Pancreas (tissue), 10 donors: Measurements from ENCODE around the gene KREMEN1. TPM values are rescaled to one million over a fixed set of nuclear protein-coding genes. Genes with fewer than 3 reads are reported as not detected.
A peak's percentile ranks its signal among the peaks of the same experiment; 100 is the strongest.

Experiments used
- ATAC-seq, 4 donors: fragments of 200-7000 bp; cut with Tn5 transposase; one replicate each; pipeline versions ENCODE4 v1.8.0 to v1.9.1; 2020; ENCODE audit warnings: mild to moderate bottlenecking in 4 of 4, moderate library complexity in 4 of 4
- DNase-seq, 6 donors: peaks; one replicate each; pipeline ENCODE4 v3.0.0-alpha.2; 2020
- FAIRE-seq: peaks from 2 replicates; lab custom pipeline; 2012; peaks lifted over from hg19 to GRCh38; lab: Jason Lieb, UNC
- H3K27ac ChIP-seq, 4 donors: fragments of 200-600 bp; sonication (generic); 1 replicate in 3 of 4; 2 replicates in 1 of 4; pipeline versions ENCODE4 v1.5.0 to v1.8.0; 2020
- H3K27me3 ChIP-seq, 4 donors: fragments of 200-600 bp; one replicate each; pipeline ENCODE4 v1.8.0; 2021
- H3K36me3 ChIP-seq, 3 donors: fragments of 200-600 bp; sonication (generic) in 1 of 3; one replicate each; pipeline versions ENCODE4 v1.5.0 to v1.8.0; 2020 to 2021
- H3K4me1 ChIP-seq, 3 donors: fragments of 200-600 bp; one replicate each; pipeline ENCODE4 v1.8.0; 2021
- H3K4me3 ChIP-seq, 4 donors: fragments of 200-600 bp; sonication (generic) in 2 of 4; one replicate each; pipeline versions ENCODE4 v1.5.0 to v1.8.0; 2020 to 2021
- H3K9me3 ChIP-seq, 4 donors: fragments of 200-600 bp; one replicate each; pipeline ENCODE4 v1.8.0; 2021
- WGBS, 2 donors: extraction: QIAGEN DNeasy Blood & Tissue Kit; methylation state at CpG; one replicate each; pipeline ENCODE4 v1.1.7; 2013; 5-methylcytosine and 5-hydroxymethylcytosine counted together
- intact Hi-C, 3 donors: fragments of 100-400 bp; cut with DNase I; formaldehyde crosslinking; loops; one replicate each; pipeline versions ENCODE4 v1.11.1 to v1.14.2; 2022
- polyA plus RNA-seq, 2 donors: library from polyadenylated mRNA; stranded (reverse); fragments of 200-250 nt; gene quantifications; one replicate each; pipeline ENCODE4 v1.2.3, GENCODE V29; 2013
- total RNA-seq, 6 donors: library from RNA; stranded (reverse); fragmentation: NEBNext Ultra II Directional in 4 of 6; extraction: Animal tissue kit (Norgen Biotek cat#: 25700) in 4 of 6; gene quantifications; one replicate each; pipeline versions ENCODE4 v1.2.1 to v1.2.4, GENCODE V29; 2021 to 2023
- TF ChIP-seq, protein P1 (sequence below), 4 donors: fragments of 200-600 bp; sonication (generic) in 3 of 4; IDR thresholded peaks; one replicate each; pipeline versions ENCODE4 v1.5.0 to v1.8.0; 2021; ENCODE audit warnings: antibody characterized with exemption in 4 of 4
- donor health status: healthy with polysubstance abuse.
- donor health status: DM: no; HTN: no; CAD: no; lungs with moderate emphysema.
- donor health status: DM: no; HTN: no; CAD: no.
- donor health status: control.
- donor health status: control.
- donor health status: Bipolar disorder and iron deficiency.
- donor health status: DM: yes; HTN: yes; CAD: no.
- donor health status: DM: no; HTN: no; CAD: no.
- donor health status: DM: no; HTN: no; CAD: no.
- donor health status: DM: yes; HTN: yes; CAD: no.

KREMEN1 gene
- total and polyA plus RNA-seq, 8 donors, result 3.3 to 8.7 (median 4.5) TPM

DNA sequence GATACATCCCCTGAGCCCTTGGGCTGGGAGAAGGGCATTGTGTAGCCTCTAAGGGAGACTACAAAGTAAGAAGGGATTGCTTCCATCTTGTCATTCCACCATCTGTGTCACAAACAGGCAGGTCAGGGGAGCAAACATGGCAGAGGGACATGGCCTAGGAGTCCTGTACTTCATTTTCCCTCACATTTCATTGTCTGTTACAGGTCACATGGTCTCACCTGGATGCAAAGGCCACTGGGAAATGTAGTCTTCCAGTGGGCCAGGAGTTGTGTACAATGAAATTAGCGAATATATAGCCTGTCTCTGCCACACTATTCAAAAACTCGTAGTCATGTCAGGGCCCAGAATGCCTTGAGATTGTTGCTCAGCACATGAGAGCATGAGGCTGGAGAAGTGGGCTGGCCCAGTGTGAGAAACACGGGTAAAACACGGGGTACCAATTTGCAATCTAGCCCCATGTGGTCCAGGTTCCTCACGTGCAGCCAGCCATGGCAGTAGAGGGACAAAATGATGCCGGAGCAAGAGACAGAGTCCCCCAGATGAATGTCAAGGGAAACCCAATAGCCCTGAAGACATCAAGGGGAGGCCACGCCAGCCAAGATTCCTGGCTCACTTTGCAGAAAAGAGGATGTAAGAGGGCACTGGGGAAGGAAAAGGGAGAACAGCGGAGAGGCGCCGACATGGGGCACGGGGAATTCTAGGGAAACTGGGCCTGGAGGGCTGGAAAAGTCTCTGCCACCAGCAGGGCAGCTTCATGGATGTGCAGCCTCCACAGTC is 85.1 kb downstream of the KREMEN1 start:
- H3K27me3 ChIP-seq, result no peaks in the 10 kb centered on the region
- WGBS, 2 donors, result 91 to 94% methylated on average over 11 of the region's 11 CpGs
- no peak overlapping the region for H3K4me3 ChIP-seq
- H3K36me3 ChIP-seq, result no peaks in the 10 kb centered on the region
- no peaks in the 10 kb centered on the region for H3K9me3 ChIP-seq
- DNase-seq, result peak in 1 of 6 donors; percentile 20
- ATAC-seq, result no peak
- intact Hi-C loops, result loop anchor here in 1 of 3 donors (10.0 kb wide), 1 partner anchor 87 kb away; no protein-coding TSS in a partner anchor
- peaks cover 0 to 5% (median 5%) of the 10 kb centered on the region in 3 donors for H3K4me1 ChIP-seq
- TF ChIP-seq, protein P1, sequence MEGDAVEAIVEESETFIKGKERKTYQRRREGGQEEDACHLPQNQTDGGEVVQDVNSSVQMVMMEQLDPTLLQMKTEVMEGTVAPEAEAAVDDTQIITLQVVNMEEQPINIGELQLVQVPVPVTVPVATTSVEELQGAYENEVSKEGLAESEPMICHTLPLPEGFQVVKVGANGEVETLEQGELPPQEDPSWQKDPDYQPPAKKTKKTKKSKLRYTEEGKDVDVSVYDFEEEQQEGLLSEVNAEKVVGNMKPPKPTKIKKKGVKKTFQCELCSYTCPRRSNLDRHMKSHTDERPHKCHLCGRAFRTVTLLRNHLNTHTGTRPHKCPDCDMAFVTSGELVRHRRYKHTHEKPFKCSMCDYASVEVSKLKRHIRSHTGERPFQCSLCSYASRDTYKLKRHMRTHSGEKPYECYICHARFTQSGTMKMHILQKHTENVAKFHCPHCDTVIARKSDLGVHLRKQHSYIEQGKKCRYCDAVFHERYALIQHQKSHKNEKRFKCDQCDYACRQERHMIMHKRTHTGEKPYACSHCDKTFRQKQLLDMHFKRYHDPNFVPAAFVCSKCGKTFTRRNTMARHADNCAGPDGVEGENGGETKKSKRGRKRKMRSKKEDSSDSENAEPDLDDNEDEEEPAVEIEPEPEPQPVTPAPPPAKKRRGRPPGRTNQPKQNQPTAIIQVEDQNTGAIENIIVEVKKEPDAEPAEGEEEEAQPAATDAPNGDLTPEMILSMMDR (IDR thresholded peaks at IDR 0.05), result no peak
- FAIRE-seq, result no peak
- H3K27ac ChIP-seq, result no peak overlapping the region

DNA sequence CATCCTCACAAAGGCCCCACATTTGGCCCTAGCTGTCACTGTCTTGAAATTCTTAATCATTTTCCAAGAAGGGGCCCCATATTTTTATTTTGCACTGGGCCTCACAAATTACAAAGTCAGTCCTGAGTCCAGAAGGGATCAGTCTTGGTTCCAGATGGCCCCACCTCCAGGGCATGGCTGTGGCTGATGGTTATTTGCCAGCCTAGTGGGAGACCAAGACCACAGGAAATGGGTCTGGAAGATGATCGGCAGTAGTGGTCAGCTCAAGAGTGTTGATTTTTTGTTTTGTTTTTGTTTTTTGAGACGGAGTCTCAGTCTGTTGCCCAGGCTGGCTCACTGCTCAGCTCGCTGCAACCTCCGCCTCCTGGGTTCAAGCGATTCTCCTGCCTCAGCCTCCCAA is 85.7 kb downstream of the KREMEN1 start:
- TF ChIP-seq, protein P1 (IDR thresholded peaks at IDR 0.05), result no peak
- no peak for FAIRE-seq
- Histone ChIP-seq H3K9me3 (no peaks in the 10 kb centered on the region), H3K27me3 (no peaks in the 10 kb centered on the region), H3K36me3 (no peaks in the 10 kb centered on the region), H3K4me3 (no peak overlapping the region), H3K4me1 (peaks cover 0 to 5% (median 5%) of the 10 kb centered on the region in 3 donors), H3K27ac (no peak overlapping the region)
- intact Hi-C loops, result loop anchor here in 1 of 3 donors (10.0 kb wide), 1 partner anchor 86 kb away; no protein-coding TSS in a partner anchor
- WGBS, 2 donors, result 91 to 95% methylated on average over 5 of the region's 5 CpGs
- ATAC-seq, result no peak
- no peak for DNase-seq

DNA sequence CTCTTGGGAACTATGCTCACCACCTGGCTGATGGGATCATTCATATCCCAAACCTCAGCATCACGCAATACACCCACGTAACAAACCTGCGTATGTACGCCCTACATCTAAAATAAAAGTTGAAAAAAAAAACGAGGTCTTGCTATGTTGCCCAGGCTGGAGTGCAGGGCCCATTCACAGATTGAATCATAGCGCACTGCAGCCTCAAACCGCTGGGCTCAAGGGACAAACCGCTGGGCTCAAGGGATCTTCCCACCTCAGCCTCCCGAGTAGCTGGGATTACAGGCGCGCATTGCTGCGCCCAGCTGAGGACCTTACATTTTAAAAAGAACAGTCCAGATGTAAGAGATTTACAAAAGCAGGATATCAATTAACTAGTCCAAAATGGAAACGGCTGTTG is 91.0 kb downstream of the KREMEN1 start:
- H3K27me3 ChIP-seq, result no peaks in the 10 kb centered on the region
- no peak for FAIRE-seq
- TF ChIP-seq, protein P1 (IDR thresholded peaks at IDR 0.05), result no peak
- no peak overlapping the region for H3K27ac ChIP-seq
- H3K4me1 ChIP-seq, result no peaks in the 10 kb centered on the region
- no peak for ATAC-seq
- H3K4me3 ChIP-seq, result no peak overlapping the region
- DNase-seq, result peak in 1 of 6 donors; percentile 17
- 87 to 92% methylated on average over 13 of the region's 13 CpGs for WGBS, 2 donors
- intact Hi-C loops, result no loop called here
- H3K9me3 ChIP-seq, result no peaks in the 10 kb centered on the region
- no peaks in the 10 kb centered on the region for H3K36me3 ChIP-seq

DNA sequence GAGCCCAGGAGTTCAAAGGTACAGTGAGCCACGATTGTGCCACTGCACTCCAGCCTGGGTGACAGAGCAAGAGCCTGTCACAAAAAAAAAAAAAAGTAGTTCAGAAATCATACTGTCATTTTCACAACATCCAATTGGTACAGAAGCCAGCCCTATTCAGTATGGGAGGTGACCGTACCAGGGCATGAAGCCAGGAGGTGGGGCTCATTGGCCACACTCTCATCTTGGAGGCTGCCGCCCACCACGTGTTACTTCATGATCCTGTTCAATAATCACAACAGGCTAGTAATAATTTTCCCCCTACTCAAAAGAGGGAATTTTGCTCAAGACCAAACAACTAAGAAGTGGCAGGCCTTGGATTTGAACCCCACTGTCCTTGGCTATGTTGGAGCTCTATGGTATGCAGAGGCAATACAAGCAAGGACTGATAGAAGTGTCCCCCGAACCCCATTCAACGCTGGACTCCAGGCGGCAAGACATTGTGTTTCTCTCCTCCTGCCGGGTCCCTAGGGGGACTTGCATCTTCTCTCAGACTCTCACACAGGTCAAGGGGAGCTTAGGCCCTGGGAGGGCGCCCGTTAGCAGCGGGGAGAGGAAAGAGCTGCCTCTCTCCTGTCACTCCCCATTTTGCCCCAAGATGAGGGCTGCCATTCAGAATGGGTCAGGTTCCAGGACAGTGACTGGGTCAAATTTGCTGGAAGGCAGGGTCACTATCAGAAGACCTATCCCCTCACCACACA is 92.7 kb downstream of the KREMEN1 start:
- no peak for ATAC-seq
- Histone ChIP-seq H3K4me3 (no peak overlapping the region), H3K27ac (no peak overlapping the region), H3K4me1 (no peaks in the 10 kb centered on the region), H3K9me3 (no peaks in the 10 kb centered on the region), H3K36me3 (no peaks in the 10 kb centered on the region), H3K27me3 (no peaks in the 10 kb centered on the region)
- 80 to 87% methylated on average over 11 of the region's 11 CpGs for WGBS, 2 donors
- peak in 1 of 6 donors; percentile 31 for DNase-seq
- no peak for FAIRE-seq
- intact Hi-C loops, result no loop called here
- TF ChIP-seq, protein P1 (IDR thresholded peaks at IDR 0.05), result no peak
